Amniotic epithelial cell (primary cell): Measurements from ENCODE around the gene C5orf24.
A peak's percentile ranks its signal among the peaks of the same experiment; 100 is the strongest.
"Not testable (repeated sequence)": the region's sequence is repeated elsewhere in the genome, so short reads cannot be mapped to it uniquely, and the experiment has no call there.

Experiments used
- DNase-seq: peaks from one replicate; pipeline ENCODE4 v3.0.0-alpha.2; 2010; ENCODE audit warnings: low read depth

C5orf24 gene

GRCh38 chr5:134845852-134846640, at the start of gene C5orf24:
Gene C5orf24, plus strand, starts transcription at chr5:134845968. Its CDS starts 8,933 bp downstream, at chr5:134854901.
- DNase-seq: peak; percentile 94

GRCh38 chr5:134798468-134798867, 47.3 kb upstream of the C5orf24 start:
- DNase-seq: no peak

GRCh38 chr5:134803821-134804220, 41.9 kb upstream of the C5orf24 start:
- no peak for DNase-seq

- no peak for DNase-seq
Measured at GRCh38 chr5:134813407-134813806, 32.4 kb upstream of the C5orf24 start.

GRCh38 chr5:134813827-134814226, 31.9 kb upstream of the C5orf24 start:
- no peak for DNase-seq

GRCh38 chr5:134817006-134817405, 28.8 kb upstream of the C5orf24 start:
- no peak for DNase-seq

- DNase-seq: no peak
Measured at GRCh38 chr5:134818776-134819175, 27.0 kb upstream of the C5orf24 start.

GRCh38 chr5:134819407-134819963, 26.3 kb upstream of the C5orf24 start:
- DNase-seq: no peak

- DNase-seq: no peak
Measured at GRCh38 chr5:134821841-134822240, 23.9 kb upstream of the C5orf24 start.

- DNase-seq: no peak
Measured at GRCh38 chr5:134824681-134825080, 21.1 kb upstream of the C5orf24 start.

GRCh38 chr5:134825212-134825611, 20.6 kb upstream of the C5orf24 start:
- DNase-seq: no peak

- peak; percentile 33 for DNase-seq
Measured at GRCh38 chr5:134833340-134834032, 12.3 kb upstream of the C5orf24 start.

GRCh38 chr5:134835623-134836022, 10.1 kb upstream of the C5orf24 start:
- no peak for DNase-seq

GRCh38 chr5:134837530-134838181, 8.1 kb upstream of the C5orf24 start:
- DNase-seq: peak; percentile 62

- not testable (repeated sequence) for DNase-seq
Measured at GRCh38 chr5:134838361-134838760, 7.4 kb upstream of the C5orf24 start.

GRCh38 chr5:134840811-134841210, 5.0 kb upstream of the C5orf24 start:
- no peak for DNase-seq

GRCh38 chr5:134844252-134844651, 1.5 kb upstream of the C5orf24 start:
- DNase-seq: no peak

- DNase-seq: peak; percentile 22
Measured at GRCh38 chr5:134845335-134845851, 375 bp upstream of the C5orf24 start.

- peak; percentile 17 for DNase-seq
Measured at GRCh38 chr5:134846641-134846960, 833 bp downstream of the C5orf24 start.

- not testable (repeated sequence) for DNase-seq
Measured at GRCh38 chr5:134849434-134849933, 3.7 kb downstream of the C5orf24 start.

GRCh38 chr5:134851307-134851923, 5.6 kb downstream of the C5orf24 start:
- DNase-seq: peak; percentile 49

- DNase-seq: not testable (repeated sequence)
Measured at GRCh38 chr5:134856465-134856864, 10.7 kb downstream of the C5orf24 start.
